PFSK-1 (cell line): Measurements from ENCODE around the gene BCLAF1.

Experiments
- FOXP2 ChIP-seq: optimal IDR thresholded peaks from 2 replicates; pipeline ENCODE3; 2011; ENCODE audit warnings: borderline replicate concordance, control low read depth, inconsistent platforms; ENCODE audit not compliant: insufficient read depth; ENCODE audit errors: extremely low read length, extremely low read depth
- POLR2AphosphoS5 ChIP-seq: IDR thresholded peaks from 2 replicates; pipeline ENCODE4 v1.6.1; 2012; ENCODE audit warnings: low read depth, mild to moderate bottlenecking, control low read depth, low read length, moderate library complexity
- SIN3A ChIP-seq: IDR thresholded peaks from 2 replicates; pipeline ENCODE4 v1.6.1; 2012; ENCODE audit warnings: mild to moderate bottlenecking, low read length, moderate library complexity, borderline replicate concordance; ENCODE audit not compliant: insufficient read depth
- TAF1 ChIP-seq: IDR thresholded peaks from 2 replicates; pipeline ENCODE4 v1.6.1; 2012; ENCODE audit warnings: low read length, control low read depth, borderline replicate concordance; ENCODE audit not compliant: insufficient read depth
- TF ChIP-seq, protein P1 (sequence below), 2 experiments: IDR thresholded peaks; 2 replicates each; pipeline versions ENCODE4 v1.6.1 to v1.8.0; 2011 to 2012; ENCODE audit warnings: low read depth in 2 of 2, low read length in 2 of 2, control low read depth in 1 of 2, inconsistent platforms in 1 of 2, mild to moderate bottlenecking in 1 of 2, moderate library complexity in 1 of 2; ENCODE audit not compliant: insufficient read depth in 1 of 2

BCLAF1 gene

DNA sequence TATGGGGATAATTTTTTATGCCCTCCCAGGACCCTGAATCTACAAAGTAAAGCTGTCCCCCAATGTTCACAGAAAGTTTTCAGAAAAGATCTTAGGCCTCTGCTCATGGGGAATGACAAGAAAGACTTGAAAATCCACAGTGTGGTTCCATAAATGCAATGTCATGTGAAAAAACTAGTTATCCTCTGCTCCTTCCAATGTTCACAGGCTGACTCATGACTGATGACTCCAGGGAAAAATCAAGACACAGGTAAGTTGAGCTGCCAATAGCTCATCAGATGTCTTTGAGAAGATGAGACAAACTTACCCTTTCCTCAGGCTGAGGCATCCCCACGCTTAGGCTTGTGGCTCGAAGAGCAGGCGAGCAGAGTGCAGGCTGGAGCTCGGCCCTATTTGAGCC is 14.8 kb upstream of the BCLAF1 start:
- TF ChIP-seq SIN3A (no peak), TAF1 (no peak), POLR2AphosphoS5 (no peak)

DNA sequence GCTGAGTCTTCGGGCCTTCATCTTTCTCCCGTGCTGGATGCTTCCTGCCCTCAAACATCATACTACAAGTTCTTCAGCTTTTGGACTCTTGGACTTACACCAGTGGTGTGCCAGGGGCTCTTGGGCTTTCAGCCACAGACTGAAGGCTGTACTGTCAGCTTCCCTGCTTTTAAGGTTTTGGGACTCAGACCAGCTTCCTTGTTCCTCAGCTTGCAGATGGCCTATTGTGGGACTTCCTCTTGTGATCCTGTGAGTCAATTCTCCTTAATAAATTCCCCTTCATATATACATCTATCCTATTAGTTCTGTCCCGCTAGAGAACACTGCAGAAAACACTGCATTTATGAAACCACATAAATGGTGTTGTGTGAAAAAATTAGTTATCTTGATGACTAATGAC is 13.9 kb upstream of the BCLAF1 start:
- TF ChIP-seq TAF1 (no peak), SIN3A (no peak), FOXP2 (no peak), POLR2AphosphoS5 (no peak)
- TF ChIP-seq, protein P1, sequence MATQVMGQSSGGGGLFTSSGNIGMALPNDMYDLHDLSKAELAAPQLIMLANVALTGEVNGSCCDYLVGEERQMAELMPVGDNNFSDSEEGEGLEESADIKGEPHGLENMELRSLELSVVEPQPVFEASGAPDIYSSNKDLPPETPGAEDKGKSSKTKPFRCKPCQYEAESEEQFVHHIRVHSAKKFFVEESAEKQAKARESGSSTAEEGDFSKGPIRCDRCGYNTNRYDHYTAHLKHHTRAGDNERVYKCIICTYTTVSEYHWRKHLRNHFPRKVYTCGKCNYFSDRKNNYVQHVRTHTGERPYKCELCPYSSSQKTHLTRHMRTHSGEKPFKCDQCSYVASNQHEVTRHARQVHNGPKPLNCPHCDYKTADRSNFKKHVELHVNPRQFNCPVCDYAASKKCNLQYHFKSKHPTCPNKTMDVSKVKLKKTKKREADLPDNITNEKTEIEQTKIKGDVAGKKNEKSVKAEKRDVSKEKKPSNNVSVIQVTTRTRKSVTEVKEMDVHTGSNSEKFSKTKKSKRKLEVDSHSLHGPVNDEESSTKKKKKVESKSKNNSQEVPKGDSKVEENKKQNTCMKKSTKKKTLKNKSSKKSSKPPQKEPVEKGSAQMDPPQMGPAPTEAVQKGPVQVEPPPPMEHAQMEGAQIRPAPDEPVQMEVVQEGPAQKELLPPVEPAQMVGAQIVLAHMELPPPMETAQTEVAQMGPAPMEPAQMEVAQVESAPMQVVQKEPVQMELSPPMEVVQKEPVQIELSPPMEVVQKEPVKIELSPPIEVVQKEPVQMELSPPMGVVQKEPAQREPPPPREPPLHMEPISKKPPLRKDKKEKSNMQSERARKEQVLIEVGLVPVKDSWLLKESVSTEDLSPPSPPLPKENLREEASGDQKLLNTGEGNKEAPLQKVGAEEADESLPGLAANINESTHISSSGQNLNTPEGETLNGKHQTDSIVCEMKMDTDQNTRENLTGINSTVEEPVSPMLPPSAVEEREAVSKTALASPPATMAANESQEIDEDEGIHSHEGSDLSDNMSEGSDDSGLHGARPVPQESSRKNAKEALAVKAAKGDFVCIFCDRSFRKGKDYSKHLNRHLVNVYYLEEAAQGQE (IDR thresholded peaks at IDR 0.05; ENCODE audit: insufficient read depth in 1 of 2, low read depth in 2 of 2, low read length in 2 of 2), result no peak

DNA sequence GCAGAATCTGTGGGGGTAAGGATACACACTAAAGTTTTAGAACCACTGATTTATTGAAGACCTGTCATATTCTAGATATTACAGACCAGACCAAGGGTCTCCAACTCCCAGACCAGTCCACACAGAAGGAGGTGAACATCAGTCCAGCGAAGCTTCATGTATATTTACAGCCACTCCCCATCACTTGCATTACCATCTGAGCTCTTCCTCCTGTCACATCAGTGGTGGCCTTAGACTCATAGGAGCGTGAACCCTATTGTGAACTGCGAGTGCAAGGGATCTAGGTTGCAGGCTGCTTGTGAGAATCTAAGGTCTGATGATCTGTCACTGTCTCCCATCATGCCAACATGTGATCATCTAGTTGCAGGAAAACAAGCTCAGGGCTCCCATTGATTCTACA is 5.0 kb upstream of the BCLAF1 start:
- TF ChIP-seq FOXP2 (no peak), POLR2AphosphoS5 (no peak), SIN3A (no peak), TAF1 (no peak)
- TF ChIP-seq, protein P1 (IDR thresholded peaks at IDR 0.05; ENCODE audit: insufficient read depth in 1 of 2, low read depth in 2 of 2, low read length in 2 of 2), result no peak

DNA sequence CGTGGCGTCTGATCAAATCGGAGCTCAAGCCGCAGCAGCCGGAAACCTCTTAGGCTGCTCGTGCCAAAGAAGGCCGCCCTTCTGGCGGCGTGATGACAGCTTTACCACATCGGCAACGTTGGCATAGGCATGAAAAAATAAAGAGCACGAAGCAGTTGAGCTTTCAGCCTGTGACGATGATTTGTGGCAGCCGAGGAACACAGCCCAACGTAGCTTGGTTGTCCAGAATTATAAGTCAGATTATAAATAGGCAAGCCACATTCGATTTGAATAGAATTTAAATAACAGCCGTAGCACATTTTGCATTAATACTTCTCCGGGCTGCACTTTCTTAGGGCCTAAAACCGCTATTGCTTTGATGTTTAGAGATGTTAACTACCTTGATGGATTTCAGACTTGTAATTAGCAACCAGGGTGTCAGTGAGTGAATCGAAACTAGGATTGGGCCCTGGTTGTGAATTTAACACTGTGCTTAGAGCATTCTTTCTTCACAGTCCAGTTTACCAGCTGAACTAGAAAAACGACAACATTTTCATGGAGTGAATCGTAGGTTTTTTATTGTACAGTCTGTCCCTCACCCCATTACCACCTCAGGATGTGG is 864 bp upstream of the BCLAF1 start:
- TF ChIP-seq FOXP2, result no peak
- TF ChIP-seq SIN3A, result no peak
- TF ChIP-seq TAF1, result no peak
- no peak for TF ChIP-seq POLR2AphosphoS5
- TF ChIP-seq, protein P1 (IDR thresholded peaks at IDR 0.05; ENCODE audit: insufficient read depth in 1 of 2, low read depth in 2 of 2, low read length in 2 of 2), result no peak

DNA sequence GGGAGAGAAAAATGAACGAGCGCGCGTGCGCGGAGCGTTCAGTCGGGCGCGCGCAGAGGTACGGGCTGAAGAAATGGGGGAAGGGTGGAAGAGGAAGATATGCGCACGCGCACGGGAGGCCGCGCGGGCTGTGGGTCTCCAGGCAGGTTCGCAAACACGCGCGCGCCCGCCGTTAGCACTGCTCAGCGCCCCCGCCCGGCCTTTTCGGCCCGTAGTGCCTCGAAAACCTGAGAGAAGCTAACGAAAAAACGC is 393 bp downstream of the BCLAF1 start:
- TF ChIP-seq POLR2AphosphoS5 (no peak), TAF1 (no peak), SIN3A (no peak), FOXP2 (no peak)
- TF ChIP-seq, protein P1 (IDR thresholded peaks at IDR 0.05; ENCODE audit: insufficient read depth in 1 of 2, low read depth in 2 of 2, low read length in 2 of 2), result no peak
